GM19023 (cell line): ENCODE data around the gene MRPL20.
A peak's percentile ranks its signal among the peaks of the same experiment; 100 is the strongest.
"Not testable (repeated sequence)": the region's sequence is repeated elsewhere in the genome, so short reads cannot be mapped to it uniquely, and the experiment has no call there.

Experiments
- ATAC-seq: cut with Tn5 transposase; IDR thresholded peaks from one replicate; pipeline ENCODE4 v1.9.1; 2021; ENCODE audit warnings: mild to moderate bottlenecking, moderate library complexity; ENCODE audit not compliant: unreplicated experiment

Gene MRPL20

DNA sequence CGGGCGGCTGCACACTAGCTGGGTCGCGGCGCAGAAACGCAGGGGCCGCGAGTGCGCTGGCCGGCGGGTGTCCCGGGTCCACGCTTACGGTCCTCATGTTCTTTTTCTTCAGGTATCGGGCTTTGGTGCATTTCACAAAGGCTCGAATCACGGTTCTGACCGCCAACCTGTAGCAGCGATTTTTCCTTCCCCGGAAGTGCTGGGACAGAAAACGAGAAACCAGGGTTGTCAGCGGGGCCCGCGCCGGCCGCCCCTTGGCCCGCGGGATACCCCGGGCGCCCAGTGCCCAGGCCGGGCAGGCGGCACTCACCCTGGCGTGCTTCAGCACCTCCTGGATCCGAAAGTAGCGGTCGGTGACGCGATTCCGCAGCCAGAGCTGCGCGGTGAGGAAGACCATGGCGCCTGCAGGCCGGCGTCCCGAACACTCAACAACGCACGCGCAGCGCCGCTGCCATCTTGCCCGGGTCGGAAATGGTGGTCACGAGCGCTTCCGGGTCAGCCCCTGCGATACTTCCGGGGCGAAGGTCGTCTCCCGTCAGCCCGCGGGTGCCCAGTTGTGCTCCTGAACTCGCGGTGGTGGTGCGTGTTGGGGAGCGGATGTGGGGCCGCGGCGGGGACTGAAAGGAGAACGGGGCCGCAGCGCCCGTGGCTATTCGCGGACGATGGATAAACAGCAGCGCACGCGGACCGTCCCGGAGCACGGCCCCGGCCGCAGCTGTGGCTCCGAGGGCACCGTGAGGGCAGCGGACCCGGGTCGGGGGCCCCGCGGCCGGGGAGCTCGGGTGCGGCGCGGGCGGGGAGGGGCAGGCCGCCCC lies at the start of gene MRPL20:
MRPL20 (minus strand) TSS at position 473 of the 815 bp plus-strand sequence; CDS start at position 397, 76 bp downstream.
- peak; percentile 92 for ATAC-seq

GRCh38 chr1:1456683-1457255 lies 49.7 kb upstream of the MRPL20 start:
- not testable (repeated sequence) for ATAC-seq

DNA sequence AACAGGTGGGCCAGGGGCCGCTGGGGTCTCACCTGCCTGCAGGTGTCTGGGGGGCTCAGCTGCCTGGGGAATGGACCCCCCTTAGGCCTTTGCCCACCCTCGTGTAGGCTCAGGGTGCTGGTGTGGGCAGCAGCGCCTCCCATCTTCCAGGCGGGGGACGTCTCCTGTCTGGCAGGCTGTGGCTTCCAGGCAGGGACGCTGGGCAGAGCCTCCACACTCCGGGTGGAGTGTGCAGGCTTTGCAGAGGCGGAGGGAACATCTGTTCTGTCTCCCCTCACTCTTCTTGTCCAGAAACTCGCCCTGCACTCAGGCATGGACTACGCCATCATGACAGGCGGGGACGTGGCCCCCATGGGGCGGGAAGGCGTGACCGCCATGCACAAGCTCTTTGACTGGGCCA lies 48.8 kb upstream of the MRPL20 start:
- ATAC-seq = not testable (repeated sequence)

- ATAC-seq = no peak
These were observed 48.3 kb upstream of the MRPL20 start for GRCh38 chr1:1455366-1455884.

DNA sequence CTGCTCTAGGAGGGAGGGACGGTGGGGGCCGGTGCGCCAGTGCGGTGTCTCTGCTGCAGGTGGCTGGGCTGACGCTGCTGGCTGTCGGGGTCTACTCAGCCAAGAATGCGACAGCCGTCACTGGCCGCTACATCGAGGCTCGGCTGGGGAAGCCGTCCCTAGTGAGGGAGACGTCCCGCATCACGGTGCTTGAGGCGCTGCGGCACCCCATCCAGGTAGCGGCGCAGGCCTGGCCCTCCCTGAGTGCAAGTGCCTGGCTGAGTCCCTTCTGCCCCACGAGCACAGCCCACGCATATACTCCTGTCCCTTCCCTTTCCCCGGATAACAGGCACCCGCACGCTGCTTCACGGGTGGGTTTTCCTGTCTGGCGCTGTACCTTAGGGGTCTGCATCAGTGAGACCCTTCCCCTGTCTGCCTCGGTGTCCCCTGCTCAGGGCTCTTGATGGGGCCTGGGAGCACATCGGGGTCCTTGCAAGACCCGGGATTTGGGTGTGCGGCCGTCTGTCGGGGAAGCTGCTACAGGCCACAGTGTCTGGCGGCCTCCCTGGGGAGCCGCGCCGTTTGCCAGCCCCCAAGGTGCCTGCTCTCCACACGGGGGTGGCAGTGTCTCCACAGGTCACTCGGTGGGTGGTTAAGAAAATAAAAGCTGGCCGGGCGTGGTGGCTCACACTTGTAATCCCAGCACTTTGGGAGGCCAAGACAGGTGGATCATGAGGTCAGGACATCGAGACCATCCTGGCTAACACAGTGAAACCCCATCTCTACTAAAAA lies 47.4 kb upstream of the MRPL20 start:
- ATAC-seq = not testable (repeated sequence)

DNA sequence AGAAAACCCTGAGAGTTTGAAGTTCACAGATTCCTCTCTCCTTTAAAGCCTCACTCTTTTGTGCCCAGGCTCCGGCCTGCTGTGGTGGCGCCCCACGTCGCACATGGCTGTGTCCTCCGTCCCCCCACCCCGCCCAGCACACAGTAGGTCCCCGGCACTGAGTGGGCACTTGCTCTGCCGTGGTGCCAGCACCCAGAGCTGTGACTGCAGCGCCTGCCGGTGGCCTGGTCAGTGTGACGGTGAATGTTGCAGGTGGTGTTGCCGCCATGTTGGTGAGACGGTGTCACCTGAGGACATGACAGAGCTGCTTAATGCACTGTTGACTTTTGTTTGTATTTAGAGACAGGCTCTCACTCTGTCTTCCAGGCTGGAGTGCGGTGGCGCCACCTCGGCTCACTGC lies 45.8 kb upstream of the MRPL20 start:
- ATAC-seq = no peak

DNA sequence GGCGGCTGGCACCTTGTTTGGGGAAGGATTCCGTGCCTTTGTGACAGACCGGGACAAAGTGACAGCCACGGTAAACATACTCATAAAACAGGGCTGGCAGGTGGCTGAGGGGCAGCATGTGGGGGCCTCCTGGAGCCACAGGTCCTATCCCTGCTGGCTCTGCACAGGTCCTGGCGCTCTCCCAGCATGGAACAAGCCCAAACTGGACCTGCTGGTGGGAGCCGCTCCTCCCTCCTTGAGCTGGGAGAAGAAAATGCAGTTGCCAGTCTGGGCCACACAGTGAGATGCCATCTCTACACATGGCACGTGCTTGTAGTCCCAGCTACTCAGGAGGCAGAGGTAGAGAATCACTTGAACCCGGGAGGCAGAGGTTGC lies 45.3 kb upstream of the MRPL20 start:
- ATAC-seq = not testable (repeated sequence)

- no peak for ATAC-seq
These were observed 44.7 kb upstream of the MRPL20 start for GRCh38 chr1:1451696-1452364.

- ATAC-seq = not testable (repeated sequence)
These were observed 43.5 kb upstream of the MRPL20 start for GRCh38 chr1:1450616-1451015.

- no peak for ATAC-seq
These were observed 42.1 kb upstream of the MRPL20 start, which contains the start of gene ATAD3C for GRCh38 chr1:1449099-1449739. Gene ATAD3C (plus strand): TSS chr1:1449689. CDS start chr1:1450684, 995 bp downstream.

DNA sequence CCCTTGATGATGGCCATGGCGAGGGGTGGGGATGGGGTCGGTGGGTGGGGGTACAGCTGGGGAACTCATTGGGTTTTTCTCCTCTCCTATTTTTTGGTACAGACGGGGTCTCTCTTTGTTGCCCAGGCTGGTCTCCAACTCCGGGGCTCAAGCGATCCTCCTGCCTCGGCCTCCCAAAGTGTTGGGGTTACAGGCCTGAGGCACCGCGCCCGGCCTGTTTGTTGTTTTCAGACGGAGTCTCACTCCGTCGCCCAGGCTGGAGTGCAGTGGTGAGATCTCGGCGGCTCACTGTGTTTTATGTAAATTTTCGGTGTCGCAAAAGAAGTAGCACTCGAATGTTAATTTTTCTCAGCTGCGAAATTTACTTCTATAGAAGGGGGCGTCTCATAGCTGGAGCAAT lies 39.5 kb upstream of the MRPL20 start:
- not testable (repeated sequence) for ATAC-seq

DNA sequence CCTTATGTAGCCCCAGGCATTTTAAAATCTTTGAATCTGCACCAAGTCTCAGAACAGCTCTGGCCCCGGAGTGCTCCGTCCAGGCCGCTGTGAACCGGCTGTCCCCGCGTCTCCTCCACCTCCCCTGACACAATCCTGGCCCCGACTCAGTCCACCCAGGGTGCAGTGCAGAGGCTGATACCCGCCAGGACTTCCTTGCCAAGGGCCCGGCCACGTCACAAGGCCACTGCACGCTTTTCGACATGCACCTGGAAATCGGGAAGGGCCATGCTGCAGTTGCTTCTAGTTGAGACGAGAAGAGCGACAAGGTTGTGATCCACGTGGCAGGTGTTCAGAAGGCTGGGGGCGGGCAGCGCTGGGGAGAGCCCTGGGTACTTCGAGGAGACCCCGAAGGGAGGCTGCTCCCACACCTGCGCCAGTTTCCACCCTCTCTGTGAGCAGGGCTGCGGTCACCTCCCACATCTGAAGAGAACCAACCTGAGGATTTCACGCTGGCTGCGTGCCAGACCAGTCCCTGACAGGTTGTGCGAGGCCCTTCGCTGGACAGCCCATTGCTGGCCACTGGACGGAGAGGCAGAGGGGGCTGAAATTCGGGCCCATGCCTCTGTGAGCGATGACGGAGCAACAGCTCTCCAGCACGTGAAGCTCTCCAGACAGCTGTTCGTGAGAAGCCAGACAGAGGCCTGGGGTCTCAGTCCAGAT lies 35.1 kb upstream of the MRPL20 start:
- ATAC-seq = no peak

- no peak for ATAC-seq
These were observed 34.2 kb upstream of the MRPL20 start for GRCh38 chr1:1441002-1441888.

DNA sequence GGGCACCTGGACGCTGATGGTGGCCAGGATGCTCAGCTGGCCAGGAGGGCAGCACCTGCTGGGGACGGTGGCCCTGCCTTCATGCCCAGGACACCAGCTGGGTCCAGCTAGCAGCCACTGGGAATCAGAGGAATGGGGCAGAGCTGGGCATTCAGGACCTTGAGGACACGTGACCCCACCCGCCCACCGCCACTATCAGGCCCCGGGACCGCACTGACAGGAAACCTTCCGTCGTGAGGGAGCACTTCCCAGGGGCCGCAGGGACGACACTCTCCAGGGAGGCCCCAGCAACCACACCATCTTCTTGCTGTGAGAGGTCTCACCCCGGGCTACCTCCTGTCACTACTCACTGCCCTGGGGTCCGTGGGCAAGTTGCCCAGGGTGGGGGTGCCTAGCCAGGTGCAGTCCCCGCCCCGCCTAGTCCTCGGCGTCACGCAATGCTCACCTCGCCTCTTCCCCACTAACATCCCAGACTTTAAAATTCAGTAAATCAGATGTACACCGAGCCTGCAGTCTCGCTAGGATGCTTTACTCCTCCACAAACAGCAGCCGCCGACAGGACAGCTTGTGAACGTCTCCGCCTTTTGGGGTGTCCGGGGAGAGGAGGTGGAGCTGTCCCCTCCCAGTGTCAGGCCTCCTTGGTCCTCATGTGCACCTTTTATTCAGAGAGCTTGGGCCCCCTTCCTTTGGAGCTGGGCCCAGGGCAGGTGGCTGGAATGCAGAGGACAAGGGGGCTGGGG lies 33.3 kb upstream of the MRPL20 start:
- no peak for ATAC-seq

DNA sequence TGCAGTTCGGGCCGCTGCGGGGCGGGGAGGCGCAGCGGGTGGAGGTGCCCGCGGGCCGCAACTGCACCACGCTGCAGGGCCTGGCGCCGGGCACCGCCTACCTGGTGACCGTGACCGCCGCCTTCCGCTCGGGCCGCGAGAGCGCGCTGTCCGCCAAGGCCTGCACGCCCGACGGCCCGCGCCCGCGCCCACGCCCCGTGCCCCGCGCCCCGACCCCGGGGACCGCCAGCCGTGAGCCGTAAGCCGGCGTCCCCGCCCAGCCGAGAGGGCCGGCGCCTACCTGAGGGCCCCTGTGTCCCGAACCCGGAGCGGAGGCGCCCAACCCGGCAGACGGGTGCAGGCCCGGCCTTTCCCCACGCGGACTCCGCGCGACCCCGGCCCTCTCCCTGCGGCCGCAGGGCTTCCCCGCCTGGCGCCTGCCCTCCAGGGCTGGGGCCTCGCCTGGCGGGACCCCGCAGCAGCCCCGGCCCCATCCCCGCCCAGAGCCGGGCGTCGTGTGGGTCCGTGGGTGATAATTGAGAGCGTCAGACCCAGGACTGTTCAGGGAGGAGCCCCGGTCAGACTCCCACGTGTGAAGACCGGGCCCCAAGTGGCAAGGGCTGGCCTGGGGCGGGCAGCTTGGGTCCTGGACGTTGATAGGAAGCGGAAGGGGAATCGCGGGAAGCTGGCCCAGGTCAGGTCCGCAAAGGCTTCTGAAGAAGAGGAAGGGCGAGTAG lies 32.6 kb upstream of the MRPL20 start:
- no peak for ATAC-seq

GRCh38 chr1:1438531-1439381 lies 31.7 kb upstream of the MRPL20 start:
- ATAC-seq = no peak
